Esophagus muscularis mucosa (tissue), 4 donors: ENCODE measurements around the gene TEAD1. TPM values are rescaled to one million over a fixed set of nuclear protein-coding genes. Genes with fewer than 3 reads are reported as not detected.

Source experiments
- DNase-seq: peaks from one replicate; pipeline ENCODE4 v3.0.0-alpha.2; 2017; ENCODE audit errors: extremely low spot score
- H3K27ac ChIP-seq, 4 donors: fragments of 200-600 bp; sonication (generic); replicated peaks in 1 of 4; 1 replicate in 3 of 4; 2 replicates in 1 of 4; pipeline ENCODE4 v1.5.1; 2016 to 2019; ENCODE audit warnings: mild to moderate bottlenecking in 1 of 4
- H3K27me3 ChIP-seq, 4 donors: fragments of 200-600 bp; sonication (generic); one replicate each; pipeline versions ENCODE4 v1.5.1 to v1.6.0; 2016 to 2019
- H3K36me3 ChIP-seq, 4 donors: fragments of 200-600 bp; sonication (generic); one replicate each; pipeline ENCODE4 v1.5.1; 2016 to 2019
- H3K4me1 ChIP-seq, 4 donors: fragments of 200-600 bp; sonication (generic); one replicate each; pipeline ENCODE4 v1.5.1; 2016 to 2019
- H3K4me3 ChIP-seq, 4 donors: fragments of 200-600 bp; sonication (generic); 1 replicate in 2 of 4; 2 replicates in 2 of 4; pipeline ENCODE4 v1.5.1; 2016 to 2019; ENCODE audit warnings: mild to moderate bottlenecking in 4 of 4, moderate library complexity in 1 of 4
- H3K9me3 ChIP-seq, 4 donors: fragments of 200-600 bp; sonication (generic); 1 replicate in 3 of 4; 2 replicates in 1 of 4; pipeline ENCODE4 v1.5.1; 2016 to 2019
- CTCF ChIP-seq, 3 experiments: fragments of 200-600 bp in 2 of 3; fragments of 450-650 bp in 1 of 3; sonication (generic) in 2 of 3; IDR thresholded peaks; one replicate each; pipeline ENCODE4 v1.5.1; 2017 to 2019; ENCODE audit warnings: antibody characterized with exemption in 3 of 3, mild to moderate bottlenecking in 2 of 3, moderate library complexity in 1 of 3
- EP300 ChIP-seq: sonication (generic); formaldehyde crosslinking; IDR thresholded peaks from one replicate; pipeline ENCODE4 v1.6.1; 2017; ENCODE audit warnings: antibody characterized with exemption
- POLR2A ChIP-seq: fragments of 450-650 bp; IDR thresholded peaks from one replicate; pipeline ENCODE4 v1.6.1; 2017; ENCODE audit warnings: antibody characterized with exemption, moderate library complexity, mild to moderate bottlenecking, low read depth
- POLR2AphosphoS5 ChIP-seq, 2 donors: sonication (generic); formaldehyde crosslinking; IDR thresholded peaks; one replicate each; pipeline ENCODE4 v1.6.1; 2017; ENCODE audit warnings: antibody characterized with exemption in 2 of 2
- WGBS: methylation state at CpG from one replicate; pipeline ENCODE4 v1.1.5; 2018; 5-methylcytosine and 5-hydroxymethylcytosine counted together
- intact Hi-C: fragments of 100-400 bp; cut with DNase I; formaldehyde crosslinking; loops from one replicate; pipeline ENCODE4 v1.15.1; 2023
- total RNA-seq, 4 donors: library from RNA; depleted of rRNA; stranded (reverse); fragments of >200 nt; gene quantifications; one replicate each; pipeline versions ENCODE4 v1.1.0 to v1.2.1, GENCODE V29; 2016

Gene TEAD1
- total RNA-seq, 4 donors from 2014 or later: 147 to 307 (median 232) TPM

GRCh38 chr11:12853325-12853651, 179.1 kb downstream of the TEAD1 start:
- intact Hi-C loops: no loop called here
- Histone ChIP-seq H3K27me3 (no peaks in the 10 kb centered on the region), H3K36me3 (no peaks in the 10 kb centered on the region), H3K4me1 (peaks cover 17 to 30% (median 20%) of the 10 kb centered on the region in 4 donors), H3K4me3 (no peak overlapping the region), H3K9me3 (no peaks in the 10 kb centered on the region), H3K27ac (peak overlapping the region in 1 of 4 donors; percentile 39)
- DNase-seq: no peak
- WGBS: 4% methylated on average over 1 of the region's 1 CpG
- TF ChIP-seq CTCF (IDR thresholded peaks at IDR 0.05) (no peak), EP300 (no peak)

GRCh38 chr11:12853652-12854296, 179.6 kb downstream of the TEAD1 start:
- intact Hi-C loops: no loop called here
- Histone ChIP-seq H3K27me3 (no peaks in the 10 kb centered on the region), H3K9me3 (no peaks in the 10 kb centered on the region), H3K36me3 (no peaks in the 10 kb centered on the region), H3K27ac (peak overlapping the region in 2 of 4 donors; percentile 10 to 39), H3K4me3 (no peak overlapping the region), H3K4me1 (peaks cover 17 to 27% (median 20%) of the 10 kb centered on the region in 4 donors)
- 62% methylated on average over 7 of the region's 7 CpGs for WGBS
- no peak for DNase-seq
- TF ChIP-seq CTCF (IDR thresholded peaks at IDR 0.05): no peak
- TF ChIP-seq POLR2AphosphoS5 (IDR thresholded peaks at IDR 0.05): no peak
- TF ChIP-seq EP300: no peak
- no peak for TF ChIP-seq POLR2A

GRCh38 chr11:12854297-12854661, 180.1 kb downstream of the TEAD1 start:
- Histone ChIP-seq H3K4me3 (no peak overlapping the region), H3K4me1 (peaks cover 17 to 22% (median 18%) of the 10 kb centered on the region in 4 donors), H3K9me3 (no peaks in the 10 kb centered on the region), H3K36me3 (no peaks in the 10 kb centered on the region), H3K27ac (peak overlapping the region in 2 of 4 donors; percentile 10 to 39), H3K27me3 (no peaks in the 10 kb centered on the region)
- 90% methylated on average over 3 of the region's 3 CpGs for WGBS
- TF ChIP-seq POLR2A (no peak), POLR2AphosphoS5 (IDR thresholded peaks at IDR 0.05) (no peak), EP300 (no peak)
- DNase-seq: no peak
- intact Hi-C loops: no loop called here

- no peak overlapping the region for H3K27ac ChIP-seq
Observed at GRCh38 chr11:12854829-12855228, 180.6 kb downstream of the TEAD1 start.

GRCh38 chr11:12856338-12856737, 182.1 kb downstream of the TEAD1 start:
- Histone ChIP-seq H3K36me3 (no peaks in the 10 kb centered on the region), H3K27ac (no peak overlapping the region), H3K4me3 (no peak overlapping the region), H3K4me1 (peaks cover 13 to 18% (median 17%) of the 10 kb centered on the region in 4 donors), H3K27me3 (no peaks in the 10 kb centered on the region), H3K9me3 (no peaks in the 10 kb centered on the region)
- intact Hi-C loops: no loop called here
- DNase-seq: no peak
- WGBS: 96% methylated on average over 3 of the region's 3 CpGs
- no peak for TF ChIP-seq EP300

More at GRCh38 chr11:12854829-12855228, 180.6 kb downstream of the TEAD1 start:
- intact Hi-C loops: no loop called here
- H3K4me3 ChIP-seq: no peak overlapping the region
- H3K36me3 ChIP-seq: no peaks in the 10 kb centered on the region
- no peak for TF ChIP-seq POLR2A
- 90% methylated on average over 3 of the region's 3 CpGs for WGBS
- H3K27me3 ChIP-seq: no peaks in the 10 kb centered on the region
- peaks cover 13 to 18% (median 17%) of the 10 kb centered on the region in 4 donors for H3K4me1 ChIP-seq
- no peaks in the 10 kb centered on the region for H3K9me3 ChIP-seq
- DNase-seq: no peak

- TF ChIP-seq EP300: no peak
- no peak for TF ChIP-seq POLR2AphosphoS5 (IDR thresholded peaks at IDR 0.05)
- no peak for TF ChIP-seq POLR2A
- TF ChIP-seq CTCF (IDR thresholded peaks at IDR 0.05): no peak
- Histone ChIP-seq H3K4me1 (peaks cover 17 to 22% (median 20%) of the 10 kb centered on the region in 4 donors), H3K36me3 (no peaks in the 10 kb centered on the region), H3K9me3 (no peaks in the 10 kb centered on the region), H3K4me3 (no peak overlapping the region), H3K27me3 (no peaks in the 10 kb centered on the region), H3K27ac (no peak overlapping the region)
- no peak for DNase-seq
- WGBS: 100% methylated on average over 5 of the region's 5 CpGs
- intact Hi-C loops: no loop called here
Observed at GRCh38 chr11:12857572-12857971, 183.4 kb downstream of the TEAD1 start.
